Suppressor macrophage treated with lipopolysaccharide for 1 hour (primary cell): Measurements from ENCODE around the gene POLD1.
"Not testable (repeated sequence)": the region's sequence is repeated elsewhere in the genome, so short reads cannot be mapped to it uniquely, and the experiment has no call there.

Experiments used
- DNase-seq, 3 donors: peaks; one replicate each; pipeline ENCODE4 v3.0.0-alpha.2; 2020 to 2022

Gene POLD1

GRCh38 chr19:50383852-50384684 lies at the start of gene POLD1:
Gene POLD1 (plus strand): TSS chr19:50384347. CDS start chr19:50398852, 14,505 bp downstream.
- DNase-seq = peak; percentile 98 to 100 (median 99)

DNA sequence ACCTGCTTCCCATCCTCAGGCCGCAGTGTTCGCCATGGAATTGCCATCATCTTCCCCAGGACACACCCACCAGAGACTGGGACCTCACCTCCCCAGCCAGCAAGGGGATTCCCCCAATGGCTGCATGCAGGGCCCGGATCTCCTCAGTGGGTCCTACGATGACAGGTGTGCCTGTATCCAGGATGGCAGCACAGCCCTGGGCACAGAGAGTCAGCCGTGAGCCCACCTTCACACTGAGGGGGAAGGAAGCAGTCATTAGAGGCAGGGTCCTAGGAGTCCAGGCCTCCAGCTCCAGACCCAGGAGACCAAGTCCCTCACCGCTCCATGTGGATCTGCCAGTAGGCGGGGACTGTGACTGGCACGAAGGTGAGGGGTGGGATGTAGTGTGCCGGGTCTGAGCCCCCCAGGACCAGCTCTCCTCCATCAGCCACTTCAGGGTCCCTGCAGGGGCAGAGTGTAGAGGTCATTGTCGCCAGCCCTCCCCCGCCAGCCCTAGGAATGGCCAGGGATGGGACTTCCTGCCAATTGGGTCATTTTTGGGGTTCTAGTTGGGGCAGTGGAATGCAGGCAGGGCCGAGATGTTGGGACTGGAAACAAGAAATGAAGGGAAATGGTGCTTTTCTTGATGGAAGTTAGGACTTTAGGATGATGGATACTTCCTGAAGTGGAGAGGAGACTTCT lies 49.3 kb upstream of the POLD1 start:
- no peak for DNase-seq

- peak in 2 of 3 donors; percentile 33 to 36 for DNase-seq
Observed at GRCh38 chr19:50337031-50337430, 47.1 kb upstream of the POLD1 start.

GRCh38 chr19:50340331-50340730 lies 43.8 kb upstream of the POLD1 start:
- peak in 2 of 3 donors; percentile 29 to 33 for DNase-seq

GRCh38 chr19:50341091-50341564 lies 43.0 kb upstream of the POLD1 start:
- peak; percentile 71 to 84 (median 81) for DNase-seq

GRCh38 chr19:50344661-50345318 lies 39.4 kb upstream of the POLD1 start:
- no peak for DNase-seq

DNA sequence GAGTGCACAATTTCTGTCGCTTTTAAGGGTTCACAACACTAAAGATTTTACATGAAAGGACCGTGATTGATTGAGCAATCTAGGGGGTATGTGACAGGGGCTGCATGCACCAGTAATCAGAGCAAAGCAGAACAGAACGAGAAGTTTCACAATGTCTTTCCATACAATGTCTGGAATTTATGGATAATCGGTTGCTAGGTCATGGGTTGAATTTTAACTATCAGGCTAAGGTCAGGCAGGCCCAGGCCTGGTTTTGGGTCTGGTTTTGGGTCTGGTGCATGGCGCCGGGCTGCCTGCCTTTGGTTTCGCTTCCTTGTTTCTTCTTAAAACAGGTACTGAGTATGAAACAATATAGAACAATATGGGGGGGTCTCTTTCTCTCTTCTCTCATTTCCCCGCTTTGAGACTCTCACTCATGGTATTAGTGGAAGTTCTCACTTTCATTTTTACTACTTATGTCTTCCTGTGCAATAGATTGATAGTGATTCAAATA lies 37.0 kb upstream of the POLD1 start:
- peak in 1 of 3 donors; percentile 16 for DNase-seq

DNA sequence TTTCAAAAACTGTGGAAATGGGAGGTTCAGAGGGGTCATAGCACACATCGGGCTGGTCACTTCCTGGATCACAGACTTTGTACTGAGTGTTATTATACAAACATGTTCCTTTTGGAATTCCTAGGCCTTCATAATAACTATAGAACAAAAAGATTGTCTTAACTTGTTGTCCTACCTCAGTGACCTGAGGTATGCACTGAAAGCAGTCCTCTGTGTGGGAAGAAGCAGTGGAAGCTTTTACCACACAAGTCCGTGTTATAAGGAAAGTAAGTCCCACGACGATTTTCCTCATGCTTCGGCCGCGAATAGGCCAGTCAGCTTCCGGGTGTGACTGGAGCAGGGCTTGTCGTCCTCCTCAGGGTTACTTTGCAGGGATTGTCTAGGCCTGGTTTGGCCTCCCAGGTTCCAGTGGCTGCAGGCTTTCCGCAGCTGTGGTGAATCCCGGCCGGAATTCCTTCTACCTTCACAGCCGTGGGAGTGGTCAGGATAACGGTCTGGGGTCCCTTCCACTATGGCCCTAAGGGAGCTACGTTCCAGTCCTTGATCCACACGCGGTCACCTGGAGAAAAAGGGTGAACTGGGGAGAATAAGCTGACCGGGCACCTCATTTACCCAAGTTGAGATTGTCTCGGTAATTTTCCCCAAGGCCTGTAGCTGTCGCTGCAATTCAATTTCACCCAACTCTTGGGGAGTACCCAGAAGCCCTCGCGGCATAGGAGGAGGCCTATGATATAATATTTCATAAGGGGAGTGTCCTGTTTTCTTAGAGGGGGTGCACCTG lies 34.7 kb upstream of the POLD1 start:
- DNase-seq = no peak

GRCh38 chr19:50352242-50352641 lies 31.9 kb upstream of the POLD1 start:
- no peak for DNase-seq

- not testable (repeated sequence) for DNase-seq
Observed at GRCh38 chr19:50353487-50353880, 30.7 kb upstream of the POLD1 start.

DNA sequence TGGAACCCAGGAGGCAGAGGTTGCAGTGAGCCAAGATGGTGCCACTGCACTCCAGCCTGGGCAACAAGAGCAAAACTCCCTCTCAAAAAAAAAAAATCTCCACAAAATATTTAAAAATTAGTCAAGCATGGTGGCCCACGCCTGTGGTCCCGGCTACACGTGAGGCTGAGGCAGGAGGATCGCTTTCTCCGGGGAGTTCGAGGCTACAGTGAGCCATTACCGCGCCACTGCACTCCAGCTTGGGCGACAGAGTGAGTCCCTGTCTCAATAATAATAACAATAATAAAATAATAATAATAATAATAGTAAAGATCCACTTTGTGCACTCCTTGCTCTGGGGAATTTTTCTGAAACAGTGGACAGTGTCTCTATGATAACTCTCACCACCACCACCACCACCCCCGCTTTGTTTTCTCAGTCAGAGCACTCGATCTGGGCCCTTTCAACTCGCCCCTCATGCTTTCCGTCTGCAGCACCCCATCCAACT lies 27.4 kb upstream of the POLD1 start:
- DNase-seq = no peak

GRCh38 chr19:50357178-50358100 lies 26.7 kb upstream of the POLD1 start:
- DNase-seq = peak; percentile 64 to 77 (median 70)

DNA sequence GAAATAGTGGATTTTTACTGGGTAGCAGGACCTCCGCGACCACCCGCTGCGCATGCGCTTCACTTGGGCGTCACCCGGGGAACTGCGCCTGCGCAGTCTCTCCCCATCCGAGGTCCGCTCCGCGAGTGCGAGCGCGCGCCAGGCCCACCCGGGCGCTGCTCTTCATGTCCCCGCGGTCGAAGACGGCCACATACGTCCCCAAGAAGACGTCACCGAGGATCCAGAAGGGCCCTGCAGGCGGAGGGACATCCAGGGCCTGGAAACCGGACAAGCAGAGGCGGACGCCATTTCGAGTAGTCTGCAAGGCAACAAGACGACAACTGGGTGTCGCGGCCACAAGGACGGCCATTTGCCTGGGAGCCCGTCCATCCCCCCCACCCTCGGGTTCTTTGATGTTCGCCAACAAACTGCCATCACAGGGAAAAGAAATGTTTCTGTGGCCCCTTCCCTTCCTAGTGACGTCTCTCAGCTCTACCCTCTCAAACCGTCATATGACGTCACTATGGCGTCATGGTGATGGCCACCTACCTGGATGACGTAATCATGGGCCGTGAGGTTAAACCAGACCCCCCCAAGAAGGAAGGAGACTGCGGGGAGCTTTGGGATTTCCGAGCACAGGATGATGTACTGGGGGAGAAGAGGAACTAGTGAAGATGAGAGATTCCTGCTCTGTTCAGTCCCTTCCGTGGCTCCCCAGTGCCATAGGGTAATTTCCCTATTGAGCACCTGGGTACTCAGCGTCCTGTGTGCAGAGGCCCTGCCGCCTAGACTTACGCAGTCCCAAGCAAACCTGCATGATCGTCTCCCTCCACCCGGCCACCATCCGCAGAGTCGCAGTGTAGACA lies 25.4 kb upstream of the POLD1 start:
- DNase-seq = peak; percentile 73 to 88 (median 77)

GRCh38 chr19:50359328-50359818 lies 24.8 kb upstream of the POLD1 start:
- no peak for DNase-seq

- peak; percentile 33 to 52 (median 33) for DNase-seq
Observed at GRCh38 chr19:50361290-50362029, 22.7 kb upstream of the POLD1 start.

DNA sequence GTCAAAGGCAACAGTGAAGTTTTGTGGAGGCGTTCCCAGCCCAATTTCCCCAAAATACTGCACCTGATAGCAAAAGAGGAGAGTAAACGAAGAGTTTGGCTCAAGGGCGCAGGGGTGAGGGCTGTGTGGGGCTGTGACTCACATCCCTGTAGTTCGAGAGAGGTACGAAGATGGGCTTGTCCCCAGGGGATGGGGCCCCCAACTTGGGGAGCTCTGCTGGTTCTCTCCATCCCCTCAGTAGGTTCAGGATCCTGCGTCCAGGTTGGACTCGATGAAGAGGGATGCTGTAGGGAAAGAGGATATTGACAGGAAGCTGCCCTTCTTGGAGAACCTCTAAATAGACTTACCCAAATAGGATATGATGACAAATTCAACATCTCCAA lies 22.1 kb upstream of the POLD1 start:
- no peak for DNase-seq

DNA sequence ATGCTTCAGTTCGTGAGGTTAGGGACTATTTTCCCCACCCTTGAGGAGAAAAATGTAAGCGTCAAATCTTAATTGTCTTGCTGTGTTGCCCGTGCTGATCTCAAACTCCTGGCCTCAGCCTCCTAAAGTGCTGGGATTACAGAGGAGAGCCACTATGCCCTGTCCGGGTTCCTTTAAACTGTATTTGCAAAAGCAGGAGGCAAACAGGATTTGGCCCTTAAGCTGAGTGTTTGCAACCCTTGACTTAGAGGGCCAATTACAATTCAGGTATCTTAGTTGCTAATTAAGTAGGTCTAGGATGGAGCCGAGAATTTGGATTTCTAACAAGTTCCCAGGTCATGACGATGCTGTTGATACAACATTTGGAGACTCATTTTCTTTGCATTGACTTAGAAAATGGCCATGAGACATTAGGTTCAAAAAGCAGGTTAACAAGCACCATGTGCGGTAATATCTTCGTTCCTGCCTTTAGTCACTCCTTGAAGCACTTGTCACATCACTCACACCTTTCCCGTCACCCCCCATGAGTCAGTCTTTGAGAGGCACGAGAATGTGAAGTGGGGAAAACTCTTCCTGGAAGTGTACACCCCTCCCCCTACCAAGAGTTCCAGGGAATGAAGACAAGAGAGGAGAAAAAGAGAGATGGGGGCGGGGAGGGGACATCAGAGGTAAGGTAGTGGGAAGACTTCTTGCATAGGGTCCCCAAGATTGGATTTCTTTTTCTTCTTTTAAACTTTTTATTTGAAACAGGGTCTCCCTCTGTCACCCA lies 21.3 kb upstream of the POLD1 start:
- no peak for DNase-seq
